Sigmoid colon (tissue), 3 donors: Measurements from ENCODE around the gene PRKAG3.

Source experiments
- CTCF ChIP-seq, 4 experiments: fragments of 450-650 bp in 3 of 4; fragments of 200-600 bp in 1 of 4; IDR thresholded peaks; one replicate each; pipeline ENCODE4 v1.5.1; 2016 to 2019; ENCODE audit warnings: antibody characterized with exemption in 4 of 4, mild to moderate bottlenecking in 3 of 4, moderate library complexity in 2 of 4
- POLR2A ChIP-seq, 2 donors: fragments of 450-650 bp; IDR thresholded peaks; one replicate each; pipeline ENCODE4 v1.6.1; 2016; ENCODE audit warnings: antibody characterized with exemption in 2 of 2, mild to moderate bottlenecking in 2 of 2, moderate library complexity in 2 of 2

DNA sequence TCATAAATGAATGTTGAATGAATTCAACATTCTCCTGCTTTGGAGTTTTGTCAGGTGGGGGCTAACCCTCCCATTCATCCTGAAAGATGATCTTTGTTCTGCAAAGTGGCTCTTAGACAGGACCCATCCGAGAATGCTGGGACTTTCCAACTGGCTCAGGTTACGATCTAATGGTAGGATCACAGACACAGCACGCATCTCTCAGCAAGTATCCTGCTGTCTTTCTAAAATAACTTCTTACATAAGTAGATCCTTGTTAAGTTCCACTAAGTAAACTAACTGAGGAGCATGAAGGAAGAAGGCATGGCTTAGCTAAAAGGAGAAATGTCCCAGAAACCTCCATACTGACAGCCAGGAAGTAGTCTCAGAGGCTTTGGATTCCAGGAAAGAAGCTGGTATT, 26.0 kb downstream of the PRKAG3 start:
- TF ChIP-seq CTCF (IDR thresholded peaks at IDR 0.05) (no peak), POLR2A (IDR thresholded peaks at IDR 0.05) (no peak)
